Muscle layer of colon (tissue), 2 donors: ENCODE results near the gene HGS.

Source experiments
- H3K27ac ChIP-seq: one replicate; pipeline ENCODE4 v1.7.0; 2013; ENCODE audit warnings: low read depth, mild to moderate bottlenecking, low read length, moderate library complexity
- H3K27me3 ChIP-seq, 2 donors: one replicate each; pipeline ENCODE4 v1.7.0; 2013; ENCODE audit warnings: low read length in 2 of 2, mild to moderate bottlenecking in 2 of 2; ENCODE audit not compliant: insufficient read depth in 2 of 2, control insufficient read depth in 1 of 2
- H3K36me3 ChIP-seq: one replicate; pipeline ENCODE4 v1.7.0; 2013; ENCODE audit warnings: mild to moderate bottlenecking, low read length; ENCODE audit not compliant: insufficient read depth
- H3K4me1 ChIP-seq: one replicate; pipeline ENCODE4 v1.7.0; 2013; ENCODE audit warnings: mild to moderate bottlenecking, low read length; ENCODE audit not compliant: insufficient read depth
- H3K4me3 ChIP-seq, 2 donors: one replicate each; pipeline ENCODE4 v1.7.0; 2013; ENCODE audit warnings: low read length in 2 of 2, low read depth in 1 of 2, mild to moderate bottlenecking in 1 of 2, moderate library complexity in 1 of 2
- H3K9ac ChIP-seq: one replicate; pipeline ENCODE4 v1.7.0; 2013; ENCODE audit warnings: low read length
- H3K9me3 ChIP-seq: one replicate; pipeline ENCODE4 v1.7.0; 2013; ENCODE audit warnings: mild to moderate bottlenecking, low read length
- donor health status: abdominal sarcoma.
- donor health status: Adenocarcinoma of cecum.

The HGS gene

GRCh38 chr17:81690066-81690465 is 6.3 kb downstream of the HGS start:
- no peak overlapping the region for H3K27ac ChIP-seq
- H3K4me3 ChIP-seq, result no peak overlapping the region
- no peak overlapping the region for H3K9ac ChIP-seq
- H3K36me3 ChIP-seq, result peaks cover 56% of the 10 kb centered on the region
- H3K9me3 ChIP-seq, result no peaks in the 10 kb centered on the region
- H3K27me3 ChIP-seq, result no peaks in the 10 kb centered on the region
- peaks cover 9% of the 10 kb centered on the region for H3K4me1 ChIP-seq

GRCh38 chr17:81690549-81690948 is 6.7 kb downstream of the HGS start:
- no peaks in the 10 kb centered on the region for H3K27me3 ChIP-seq
- no peak overlapping the region for H3K9ac ChIP-seq
- H3K4me1 ChIP-seq, result peaks cover 4% of the 10 kb centered on the region
- H3K27ac ChIP-seq, result no peak overlapping the region
- H3K4me3 ChIP-seq, result no peak overlapping the region
- H3K36me3 ChIP-seq, result peaks cover 60% of the 10 kb centered on the region
- H3K9me3 ChIP-seq, result no peaks in the 10 kb centered on the region

GRCh38 chr17:81691196-81691595 is 7.4 kb downstream of the HGS start:
- Histone ChIP-seq H3K4me3 (no peak overlapping the region), H3K27ac (no peak overlapping the region), H3K4me1 (no peaks in the 10 kb centered on the region), H3K36me3 (peaks cover 57% of the 10 kb centered on the region), H3K27me3 (no peaks in the 10 kb centered on the region), H3K9me3 (no peaks in the 10 kb centered on the region), H3K9ac (no peak overlapping the region)

GRCh38 chr17:81691608-81692007 is 7.8 kb downstream of the HGS start:
- Histone ChIP-seq H3K9ac (no peak overlapping the region), H3K4me3 (no peak overlapping the region), H3K9me3 (no peaks in the 10 kb centered on the region), H3K27ac (no peak overlapping the region), H3K4me1 (no peaks in the 10 kb centered on the region), H3K36me3 (peaks cover 54% of the 10 kb centered on the region), H3K27me3 (no peaks in the 10 kb centered on the region)

GRCh38 chr17:81693509-81694210 is 9.8 kb downstream of the HGS start:
- Histone ChIP-seq H3K9me3 (no peaks in the 10 kb centered on the region), H3K4me3 (no peak overlapping the region), H3K36me3 (peaks cover 56% of the 10 kb centered on the region), H3K27me3 (no peaks in the 10 kb centered on the region), H3K9ac (no peak overlapping the region), H3K27ac (no peak overlapping the region), H3K4me1 (no peaks in the 10 kb centered on the region)

GRCh38 chr17:81694810-81695209 is 11.0 kb downstream of the HGS start:
- H3K27me3 ChIP-seq, result no peaks in the 10 kb centered on the region
- H3K4me1 ChIP-seq, result no peaks in the 10 kb centered on the region
- H3K9ac ChIP-seq, result no peak overlapping the region
- no peaks in the 10 kb centered on the region for H3K9me3 ChIP-seq
- H3K4me3 ChIP-seq, result no peak overlapping the region
- H3K36me3 ChIP-seq, result peaks cover 50% of the 10 kb centered on the region
- no peak overlapping the region for H3K27ac ChIP-seq

GRCh38 chr17:81695211-81695610 is 11.4 kb downstream of the HGS start:
- H3K4me1 ChIP-seq, result no peaks in the 10 kb centered on the region
- no peaks in the 10 kb centered on the region for H3K27me3 ChIP-seq
- H3K4me3 ChIP-seq, result no peak overlapping the region
- no peaks in the 10 kb centered on the region for H3K9me3 ChIP-seq
- no peak overlapping the region for H3K9ac ChIP-seq
- peaks cover 50% of the 10 kb centered on the region for H3K36me3 ChIP-seq
- no peak overlapping the region for H3K27ac ChIP-seq

GRCh38 chr17:81695801-81696200 is 12.0 kb downstream of the HGS start:
- Histone ChIP-seq H3K36me3 (peaks cover 50% of the 10 kb centered on the region), H3K27ac (no peak overlapping the region), H3K27me3 (no peaks in the 10 kb centered on the region), H3K9ac (no peak overlapping the region), H3K4me3 (no peak overlapping the region), H3K4me1 (no peaks in the 10 kb centered on the region), H3K9me3 (no peaks in the 10 kb centered on the region)

- no peaks in the 10 kb centered on the region for H3K9me3 ChIP-seq
- no peaks in the 10 kb centered on the region for H3K27me3 ChIP-seq
- peaks cover under 1% of the 10 kb centered on the region for H3K4me1 ChIP-seq
- no peak overlapping the region for H3K27ac ChIP-seq
- no peak overlapping the region for H3K4me3 ChIP-seq
- H3K9ac ChIP-seq, result no peak overlapping the region
- H3K36me3 ChIP-seq, result peaks cover 55% of the 10 kb centered on the region
These were observed 12.6 kb downstream of the HGS start for GRCh38 chr17:81696218-81696941.

GRCh38 chr17:81697261-81698044 is 13.6 kb downstream of the HGS start:
- Histone ChIP-seq H3K9me3 (no peaks in the 10 kb centered on the region), H3K36me3 (peaks cover 48% of the 10 kb centered on the region), H3K4me1 (peaks cover 12% of the 10 kb centered on the region), H3K9ac (no peak overlapping the region), H3K27ac (no peak overlapping the region), H3K27me3 (no peaks in the 10 kb centered on the region), H3K4me3 (no peak overlapping the region)
